Hematopoietic multipotent progenitor cell (in vitro differentiated cells): ENCODE results near the gene CSNK2A3. TPM values are rescaled to one million over a fixed set of nuclear protein-coding genes. Genes with fewer than 3 reads are reported as not detected.
"Not testable (repeated sequence)": the region's sequence is repeated elsewhere in the genome, so short reads cannot be mapped to it uniquely, and the experiment has no call there.

Experiments
- DNase-seq, 3 donors: peaks; one replicate each; pipeline ENCODE4 v3.0.0-alpha.2; 2011 to 2015; ENCODE audit warnings: low read depth in 2 of 3, low spot score in 2 of 3
- total RNA-seq: library from RNA; depleted of rRNA; stranded (reverse); fragments of >200 nt; gene quantifications from one replicate; pipeline ENCODE4 v1.2.3, GENCODE V29; 2012

CSNK2A3 gene
- total RNA-seq, 1 donor: 0.54 TPM

- DNase-seq: no peak
These were observed 27.8 kb upstream of the CSNK2A3 start for GRCh38 chr11:11380883-11381282.

DNA sequence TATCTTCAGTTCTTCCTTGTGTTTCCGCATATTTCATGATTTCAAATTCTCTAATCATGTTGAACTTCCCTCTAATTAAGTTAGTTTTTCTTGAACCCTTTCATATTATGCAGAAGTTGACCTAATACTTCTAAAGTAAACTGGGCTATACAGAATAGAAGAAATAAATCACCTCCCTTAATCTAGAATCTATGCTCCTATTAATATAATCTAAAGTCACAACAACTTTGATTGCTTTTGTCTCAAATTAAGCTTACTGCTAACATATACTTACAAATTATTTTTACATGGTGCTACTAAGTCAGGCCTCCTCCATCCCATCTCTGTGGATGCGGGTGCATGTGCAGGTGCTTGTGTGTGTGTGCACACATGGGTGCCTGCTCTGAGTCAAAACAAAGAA is 27.3 kb upstream of the CSNK2A3 start:
- DNase-seq: no peak

DNA sequence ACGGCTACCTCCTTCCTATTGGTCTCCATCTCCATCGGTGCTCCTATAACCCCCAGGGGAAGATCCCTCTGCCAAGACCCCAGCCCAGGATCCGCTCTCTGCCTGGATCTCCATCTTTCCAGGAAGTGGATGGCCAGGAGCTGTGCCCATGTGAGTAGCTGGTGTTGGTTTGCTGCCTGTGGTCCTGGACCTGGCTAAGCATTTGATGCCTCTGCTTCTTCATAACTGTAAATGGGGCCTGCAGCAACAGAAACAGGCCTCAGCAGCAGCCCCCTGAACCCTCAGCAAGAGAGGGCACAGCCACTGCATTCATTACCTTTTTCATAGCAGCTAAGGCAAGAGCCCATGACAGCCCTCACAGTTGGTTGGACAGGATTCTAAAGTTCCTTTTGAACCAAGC is 26.6 kb upstream of the CSNK2A3 start:
- DNase-seq: no peak

DNA sequence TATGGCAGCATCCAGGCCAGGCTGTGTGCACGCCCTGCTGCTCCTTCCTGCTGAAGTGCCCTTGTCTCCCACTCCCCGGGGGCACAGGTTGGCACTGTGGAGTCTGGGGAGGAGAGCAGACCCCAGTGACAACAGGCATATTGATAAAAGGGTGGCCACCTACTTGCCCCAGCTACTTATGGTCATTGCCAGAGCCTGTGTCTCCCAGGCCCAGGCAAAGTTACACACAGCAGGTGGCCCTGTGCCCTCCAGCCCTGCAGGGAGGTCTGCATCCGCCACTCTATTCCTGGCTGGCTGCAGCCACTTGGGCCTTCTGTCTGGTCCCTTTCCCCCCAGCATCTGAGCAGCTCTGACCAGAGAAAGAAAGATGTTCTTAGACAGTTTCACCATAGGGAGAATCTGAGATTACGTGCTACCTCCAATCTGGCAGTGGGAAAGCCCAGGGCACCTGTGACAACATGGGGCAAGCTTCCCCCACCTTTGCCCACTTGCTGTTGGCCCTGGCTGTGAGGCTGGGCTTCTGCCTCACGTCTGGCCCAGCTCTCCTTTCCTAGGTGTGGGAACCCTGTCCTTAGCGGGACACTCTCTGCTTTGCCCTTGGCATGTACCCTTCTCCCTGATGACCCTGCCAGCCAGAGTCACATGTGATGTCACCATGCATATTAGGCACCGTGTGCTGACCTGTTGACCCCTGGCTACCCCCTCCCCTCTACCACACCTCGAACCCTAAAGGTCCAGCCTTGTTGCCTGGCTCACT is 25.3 kb upstream of the CSNK2A3 start:
- DNase-seq: no peak

GRCh38 chr11:11374358-11375148 is 21.5 kb upstream of the CSNK2A3 start:
- no peak for DNase-seq

DNA sequence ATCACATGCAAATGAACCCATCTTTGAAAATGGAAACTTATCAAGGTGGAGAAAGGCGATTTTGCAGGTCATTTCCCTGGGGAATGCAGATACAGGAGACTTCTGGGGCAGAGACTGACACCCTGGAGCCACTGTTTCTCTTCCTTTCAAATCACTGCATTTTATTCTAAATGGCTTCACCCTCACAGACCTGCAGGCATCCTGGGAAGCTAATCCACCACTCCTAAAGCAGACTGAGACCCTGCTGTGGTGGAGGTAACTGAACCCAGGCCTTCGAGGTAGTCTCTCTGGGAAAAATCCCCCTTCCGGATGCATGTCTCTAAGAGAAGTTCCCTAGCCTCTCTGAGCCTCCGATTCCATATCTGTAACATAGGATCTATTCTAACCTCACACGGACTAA is 20.9 kb upstream of the CSNK2A3 start:
- DNase-seq: no peak

GRCh38 chr11:11372461-11372860 is 19.4 kb upstream of the CSNK2A3 start:
- DNase-seq: no peak

- no peak for DNase-seq
These were observed 17.9 kb upstream of the CSNK2A3 start for GRCh38 chr11:11370962-11371303.

GRCh38 chr11:11370255-11370961 is 17.4 kb upstream of the CSNK2A3 start:
- no peak for DNase-seq

- peak in 1 of 3 donors; percentile 11 for DNase-seq
These were observed 13.7 kb upstream of the CSNK2A3 start for GRCh38 chr11:11366793-11367192.

GRCh38 chr11:11363674-11364073 is 10.6 kb upstream of the CSNK2A3 start:
- no peak for DNase-seq

GRCh38 chr11:11359611-11360010 is 6.6 kb upstream of the CSNK2A3 start:
- no peak for DNase-seq

- DNase-seq: no peak
These were observed 3.8 kb upstream of the CSNK2A3 start for GRCh38 chr11:11356842-11357241.

DNA sequence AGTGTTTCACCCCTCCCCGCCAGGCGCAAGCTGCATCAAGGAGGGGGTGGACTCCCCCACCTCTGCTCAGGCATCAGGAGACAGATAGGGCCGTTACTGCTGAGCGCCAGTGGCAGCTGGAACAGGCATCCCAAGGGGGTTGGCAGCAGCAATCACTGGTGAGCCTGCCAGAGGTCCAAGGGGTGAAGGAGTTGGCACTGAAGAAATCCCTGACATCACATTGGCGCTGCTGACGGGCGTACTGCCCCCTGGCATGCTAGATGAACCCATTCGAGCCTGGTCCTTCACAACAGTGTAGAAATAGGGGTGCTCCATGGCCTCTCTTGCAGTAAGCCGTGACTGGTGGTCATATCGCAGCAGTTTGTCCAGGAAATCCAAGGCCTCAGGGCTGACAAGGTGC is 1.2 kb downstream of the CSNK2A3 start:
- DNase-seq: not testable (repeated sequence)

DNA sequence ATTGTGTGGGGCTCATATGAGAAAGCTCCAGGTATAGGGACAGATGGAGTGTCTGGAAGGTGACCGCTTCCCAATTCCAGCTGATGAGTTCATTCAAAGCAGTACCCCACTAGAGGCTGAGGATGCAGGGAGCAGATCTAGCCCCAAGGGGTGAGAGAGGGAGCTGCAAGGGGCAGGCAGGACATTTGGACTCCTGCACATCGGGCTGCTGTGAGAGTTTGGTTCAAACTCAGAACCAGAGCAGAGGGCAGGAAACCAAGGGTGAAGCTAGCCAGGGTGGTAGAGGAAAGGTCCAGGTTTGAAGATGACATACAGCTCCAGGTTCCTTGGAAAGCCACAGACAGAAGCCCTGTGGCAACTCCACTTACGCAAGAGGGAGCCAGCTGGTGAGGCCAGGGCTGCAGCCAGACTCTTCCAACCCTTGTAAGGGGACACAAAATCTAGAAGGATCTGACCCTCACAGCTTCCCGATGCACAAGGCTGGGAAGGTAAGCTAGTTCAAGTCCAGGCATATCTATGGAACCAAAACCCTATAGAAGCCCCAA is 1.9 kb downstream of the CSNK2A3 start:
- DNase-seq: no peak

GRCh38 chr11:11349870-11350337 is 3.1 kb downstream of the CSNK2A3 start:
- no peak for DNase-seq

GRCh38 chr11:11349106-11349825 is 3.8 kb downstream of the CSNK2A3 start:
- DNase-seq: no peak

- DNase-seq: no peak
These were observed 4.7 kb downstream of the CSNK2A3 start for GRCh38 chr11:11348303-11348702.

DNA sequence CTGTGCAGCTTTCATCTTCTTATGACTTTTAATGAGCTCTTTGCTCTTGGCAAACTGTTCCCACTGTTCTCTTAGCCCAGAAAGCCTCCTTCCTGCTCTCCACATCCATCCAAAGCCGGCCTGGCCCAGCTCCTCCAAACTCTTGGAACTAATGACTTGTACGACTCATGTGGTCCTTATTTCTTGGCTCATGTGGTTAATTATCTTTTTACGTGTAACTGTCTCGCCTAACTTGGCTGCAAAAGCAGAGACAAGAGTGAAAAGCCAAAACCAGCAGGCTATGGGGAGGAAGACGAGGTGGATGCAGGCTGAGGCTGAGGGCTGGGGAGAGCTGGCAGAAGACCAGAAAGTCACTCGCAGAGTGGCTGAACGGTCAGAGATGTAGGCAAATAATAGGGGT is 5.5 kb downstream of the CSNK2A3 start:
- DNase-seq: no peak

DNA sequence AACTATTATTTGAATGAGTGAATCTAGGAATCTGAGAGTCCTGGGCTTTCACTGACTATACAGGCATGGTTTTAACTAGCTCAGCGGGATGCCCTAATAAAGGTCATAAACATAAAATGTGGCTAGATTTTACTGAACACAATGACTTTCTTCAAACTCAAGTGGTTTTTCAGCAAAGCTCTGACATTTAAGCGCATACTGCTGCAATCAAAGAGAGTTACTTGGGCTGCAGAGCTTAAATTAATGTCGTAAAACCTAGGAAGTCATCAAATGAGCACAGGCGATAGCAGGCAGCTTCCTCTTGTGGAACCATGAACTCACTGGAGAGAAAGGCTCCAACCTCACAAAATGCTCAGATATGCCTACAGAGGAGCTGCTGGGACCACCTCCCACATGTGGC is 6.7 kb downstream of the CSNK2A3 start:
- no peak for DNase-seq

DNA sequence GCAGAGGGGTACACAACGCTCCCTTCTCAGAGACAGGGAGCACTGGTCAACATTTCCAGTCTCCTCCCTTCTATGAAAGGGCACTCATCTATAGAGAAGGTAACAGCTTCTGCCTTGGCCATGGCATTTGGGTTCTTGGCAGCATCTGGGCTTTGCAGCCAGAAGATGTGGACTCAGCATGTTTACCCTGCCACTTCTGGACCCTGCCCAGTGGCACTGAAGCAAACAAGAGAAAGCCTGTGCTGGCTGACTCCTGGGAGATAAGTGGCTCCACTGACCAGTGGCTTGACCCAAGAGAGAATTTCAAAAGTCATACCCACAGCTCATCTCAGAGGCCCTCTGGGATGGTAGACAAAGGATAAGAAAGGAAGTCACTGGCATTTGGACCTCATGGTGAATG is 8.0 kb downstream of the CSNK2A3 start:
- no peak for DNase-seq
